GM23338 (cell line): ENCODE results near the gene GNA12.

Experiments used
- CTCF ChIP-seq, 2 experiments: fragments of 200-600 bp in 1 of 2; sonication (generic) in 1 of 2; conservative IDR thresholded peaks; 2 replicates each; pipeline versions ENCODE4 v1.5.1 to v1.6.1; 2016 to 2017; ENCODE audit warnings: antibody characterized with exemption in 2 of 2, low read depth in 2 of 2, mild to moderate bottlenecking in 2 of 2, moderate library complexity in 1 of 2
- EZH2 ChIP-seq: fragments of 200-600 bp; sonication (generic); IDR thresholded peaks from one replicate; pipeline ENCODE4 v1.8.0; 2017; ENCODE audit warnings: antibody characterized with exemption, mild to moderate bottlenecking, low read depth; ENCODE audit not compliant: unreplicated experiment
- EZH2phosphoT487 ChIP-seq: fragments of 200-600 bp; sonication (generic); IDR thresholded peaks from one replicate; pipeline ENCODE4 v1.8.1; 2018; ENCODE audit warnings: antibody characterized with exemption; ENCODE audit not compliant: unreplicated experiment
- POLR2AphosphoS5 ChIP-seq: IDR thresholded peaks from 2 replicates; pipeline ENCODE4 v1.6.1; 2016; ENCODE audit warnings: antibody characterized with exemption, low read depth
- STAT1 ChIP-seq: IDR thresholded peaks from one replicate; pipeline ENCODE4 v1.6.1; 2016; ENCODE audit warnings: antibody characterized with exemption; ENCODE audit not compliant: unreplicated experiment

DNA sequence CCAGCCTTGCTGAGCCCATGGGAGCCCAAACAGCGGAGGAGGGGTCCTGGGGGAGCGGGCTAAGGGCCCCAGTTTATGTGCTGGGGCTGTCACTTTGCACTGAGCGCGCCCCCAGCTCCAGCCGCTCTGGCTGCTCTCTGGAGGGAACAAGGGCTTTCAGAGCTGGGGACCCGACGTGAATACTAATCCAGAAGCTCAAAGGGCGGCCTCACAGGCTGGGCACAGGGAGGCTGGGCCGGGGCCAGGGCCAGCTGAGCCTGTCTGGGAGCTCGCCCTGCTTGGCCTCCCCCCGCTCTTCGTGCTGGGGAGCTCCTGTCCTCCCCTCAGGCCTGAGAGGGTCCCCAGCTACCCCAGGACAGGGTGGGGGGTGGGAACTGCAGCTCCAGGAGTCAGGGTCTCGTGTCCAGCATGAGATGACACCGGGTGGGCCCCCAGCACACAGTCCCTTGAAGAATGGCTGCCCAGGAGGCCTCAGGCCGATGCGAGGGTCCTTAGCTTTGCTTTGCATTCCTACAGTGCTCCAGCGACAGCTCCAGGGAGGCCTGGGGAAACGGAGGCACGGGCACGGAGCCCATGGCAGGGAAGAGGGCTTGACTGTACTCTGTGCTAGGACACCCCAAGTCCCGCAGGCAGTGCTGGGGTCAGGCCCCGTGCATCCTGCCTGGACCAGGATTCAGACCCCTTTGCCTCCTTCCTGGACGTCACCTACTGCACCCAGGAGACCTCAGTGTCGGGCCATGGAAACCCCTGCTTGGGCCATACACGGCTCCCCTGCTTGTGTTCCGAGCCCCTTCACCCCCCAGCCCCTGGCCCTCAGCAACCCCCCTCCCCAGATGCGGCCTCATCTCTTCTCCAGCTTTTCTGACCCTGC is 161.9 kb downstream of the GNA12 start:
- no peak for TF ChIP-seq CTCF (conservative IDR thresholded peaks at IDR 0.05; ENCODE audit: low read depth in 2 of 2)
- no peak for TF ChIP-seq POLR2AphosphoS5
- no peak for TF ChIP-seq EZH2
- TF ChIP-seq EZH2phosphoT487: no peak
- TF ChIP-seq STAT1: no peak
